Right ventricle myocardium superior (tissue), 1 donor: ENCODE measurements around the gene C19orf38. TPM values are rescaled to one million over a fixed set of nuclear protein-coding genes. Genes with fewer than 3 reads are reported as not detected.
"Not testable (repeated sequence)": the region's sequence is repeated elsewhere in the genome, so short reads cannot be mapped to it uniquely, and the experiment has no call there.

Source experiments
- ATAC-seq: fragments of 200-7000 bp; cut with Tn5 transposase; one replicate; pipeline ENCODE4 v1.9.1; 2020; ENCODE audit warnings: mild to moderate bottlenecking; ENCODE audit not compliant: poor library complexity
- DNase-seq: peaks from one replicate; pipeline ENCODE4 v3.0.0-alpha.2; 2020
- intact Hi-C: fragments of 100-400 bp; cut with DNase I; formaldehyde crosslinking; loops from one replicate; pipeline ENCODE4 v1.11.2; 2022
- total RNA-seq: library from RNA; stranded (reverse); fragmentation: NEBNext Ultra II Directional; extraction: Animal tissue kit (Norgen Biotek cat#: 25700); gene quantifications from one replicate; pipeline ENCODE4 v1.2.1, GENCODE V29; 2021
- donor health status: DM: no; HTN: yes; CAD: no; lungs with severe emphysema.

The C19orf38 gene
- total RNA-seq, 1 donor from 2014 or later = 0.59 TPM

DNA sequence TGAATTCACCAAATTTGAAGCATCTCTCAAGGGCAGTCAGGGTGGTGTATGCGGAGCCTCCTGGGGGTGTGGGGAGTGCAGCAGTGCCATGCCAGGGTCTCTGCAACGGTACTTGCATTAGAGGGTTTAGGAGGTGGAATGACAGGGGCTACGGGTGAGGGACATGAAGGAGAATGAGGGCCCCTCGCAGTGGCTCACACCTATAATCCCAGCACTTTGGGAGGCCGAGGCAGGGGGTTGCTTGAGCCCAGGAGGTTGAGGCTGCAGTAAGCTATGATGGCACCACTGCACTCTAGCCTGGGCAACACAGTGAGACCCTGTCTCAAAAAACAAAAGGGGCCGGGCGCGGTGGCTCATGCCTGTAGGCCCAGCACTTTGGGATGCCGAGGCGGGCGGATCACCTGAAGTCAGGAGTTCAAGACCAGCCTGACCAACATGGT, 21.7 kb downstream of the C19orf38 start:
- intact Hi-C loops = loop anchor here (5.0 kb wide), 1 partner anchor 213 kb away; no protein-coding TSS in a partner anchor
- DNase-seq = peak; percentile 57
- ATAC-seq = not testable (repeated sequence)

DNA sequence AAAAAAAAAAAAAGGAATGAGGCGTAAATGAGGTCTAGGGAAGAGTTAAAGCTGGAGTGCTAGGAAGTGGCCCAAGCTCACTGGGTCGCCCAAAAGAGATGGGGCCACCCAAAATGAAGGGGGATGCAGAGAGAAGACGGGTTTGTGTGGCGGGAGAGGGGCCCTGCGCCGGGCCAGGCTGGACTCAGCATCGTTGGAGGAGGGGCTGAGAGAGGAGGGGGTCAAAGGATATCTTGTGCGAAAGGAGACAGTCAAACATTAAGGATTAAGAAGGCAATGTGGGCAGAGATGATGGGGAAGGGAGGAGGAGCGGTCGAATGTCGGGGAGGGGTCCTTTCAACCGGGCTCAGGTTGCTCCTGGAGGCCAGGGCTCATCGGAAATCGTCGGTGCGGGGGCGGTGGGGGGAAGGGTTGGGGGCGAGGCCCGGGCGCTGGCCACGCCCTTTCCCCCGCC, 22.3 kb downstream of the C19orf38 start:
- intact Hi-C loops = no loop called here
- ATAC-seq (no peak), DNase-seq (peak; percentile 58)

DNA sequence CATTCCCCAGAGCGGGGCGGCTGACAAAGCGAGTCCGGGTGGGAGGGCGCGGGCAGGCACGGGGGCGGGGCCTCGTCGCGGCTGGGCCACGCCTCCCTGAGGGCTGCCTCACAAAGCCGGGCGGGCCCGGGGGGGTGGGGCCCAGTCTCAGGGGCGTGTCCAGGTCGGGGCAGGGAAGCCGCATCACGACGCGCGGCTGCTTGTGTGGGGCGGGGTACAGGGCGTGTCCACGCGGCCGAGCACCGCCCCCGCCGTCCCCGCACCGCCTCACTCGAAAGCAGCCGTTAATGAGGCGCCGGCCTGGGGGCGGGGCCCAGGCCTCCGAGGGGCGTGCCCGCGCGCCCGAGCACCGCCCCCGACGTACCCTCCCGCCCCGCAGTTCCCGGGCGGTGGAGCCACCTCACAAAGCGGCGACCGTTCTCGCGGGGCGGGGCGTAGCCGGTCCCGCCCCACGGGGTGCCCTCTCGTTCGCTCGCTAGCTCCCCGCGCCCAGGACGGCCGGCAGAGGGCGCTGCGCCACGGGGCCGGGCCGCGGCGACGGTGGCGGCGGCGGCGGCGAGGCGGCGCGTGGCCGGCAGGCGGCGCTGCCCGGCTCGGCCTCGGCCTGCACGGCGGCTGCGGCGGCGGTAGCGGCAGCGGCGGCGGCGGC, 22.9 kb downstream of the C19orf38 start, which contains the start of gene CARM1:
Gene CARM1, plus strand, starts transcription at position 599 of the 649 bp plus-strand sequence. CDS start 150 bp downstream, outside the sequence.
- peak; percentile 99 for DNase-seq
- ATAC-seq = peak; percentile 96
- intact Hi-C loops = no loop called here

DNA sequence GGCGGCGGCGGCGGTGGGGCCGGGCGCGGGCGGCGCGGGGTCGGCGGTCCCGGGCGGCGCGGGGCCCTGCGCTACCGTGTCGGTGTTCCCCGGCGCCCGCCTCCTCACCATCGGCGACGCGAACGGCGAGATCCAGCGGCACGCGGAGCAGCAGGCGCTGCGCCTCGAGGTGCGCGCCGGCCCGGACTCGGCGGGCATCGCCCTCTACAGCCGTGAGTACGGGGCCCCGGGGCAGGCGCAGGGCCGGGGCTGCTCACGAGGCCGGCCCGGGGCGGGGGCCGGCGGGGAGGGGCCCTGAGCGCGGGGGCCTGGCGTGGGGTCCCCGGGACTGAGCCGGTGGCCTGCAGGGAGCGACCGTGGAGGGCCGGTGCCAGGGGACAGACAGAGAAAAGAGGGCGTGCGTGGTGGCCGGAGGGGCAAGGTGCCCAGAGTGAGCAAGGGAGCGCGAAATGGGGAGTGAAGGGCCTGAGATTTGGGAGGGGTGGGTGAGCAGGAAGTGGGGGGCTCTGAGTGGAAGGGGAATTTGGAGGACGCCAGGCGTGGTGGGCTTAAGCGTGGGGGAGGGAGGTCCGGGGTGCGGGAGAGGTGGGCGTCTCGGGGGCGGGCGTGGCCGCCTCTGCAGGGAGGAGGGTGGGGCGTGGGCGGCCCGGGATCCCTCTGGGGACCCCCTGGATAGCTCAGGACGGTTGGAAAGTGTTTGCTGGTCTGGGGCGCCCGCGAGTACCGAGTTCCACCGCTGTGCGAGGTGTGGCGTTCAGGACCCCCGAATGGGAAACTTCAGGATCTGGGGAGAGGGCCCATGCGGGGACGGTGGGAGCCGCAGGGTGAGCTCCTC, 23.7 kb downstream of the C19orf38 start:
- no peak for ATAC-seq
- peak; percentile 71 for DNase-seq
- intact Hi-C loops = no loop called here

DNA sequence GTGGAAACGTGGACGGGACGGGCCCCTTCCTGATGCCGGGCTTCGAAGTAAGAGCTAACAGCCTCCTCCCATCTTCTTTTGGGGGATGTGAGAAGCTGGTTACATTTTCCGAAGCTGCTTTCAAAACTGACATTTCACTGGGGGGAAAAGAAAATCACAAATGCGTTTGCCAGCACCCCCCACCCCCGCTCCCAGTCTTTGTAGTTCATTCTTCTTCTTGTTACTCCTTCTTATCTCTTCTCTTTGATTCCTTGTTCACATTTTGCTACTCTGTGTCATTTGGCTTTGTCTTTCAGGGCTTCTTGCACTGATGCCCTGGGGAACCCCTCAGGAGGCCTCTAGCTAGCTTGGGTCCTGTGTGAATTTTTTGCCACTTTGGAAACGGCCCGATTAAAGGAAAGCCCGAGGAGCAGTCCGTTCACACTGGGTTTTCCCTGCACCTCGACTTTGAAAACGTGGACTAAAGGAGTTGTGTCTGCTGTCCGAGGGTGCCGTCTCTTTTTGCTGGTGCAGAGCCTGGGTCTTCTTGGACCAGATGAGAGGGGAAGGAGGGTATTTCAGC, 24.4 kb downstream of the C19orf38 start:
- intact Hi-C loops = no loop called here
- no peak for ATAC-seq
- no peak for DNase-seq

DNA sequence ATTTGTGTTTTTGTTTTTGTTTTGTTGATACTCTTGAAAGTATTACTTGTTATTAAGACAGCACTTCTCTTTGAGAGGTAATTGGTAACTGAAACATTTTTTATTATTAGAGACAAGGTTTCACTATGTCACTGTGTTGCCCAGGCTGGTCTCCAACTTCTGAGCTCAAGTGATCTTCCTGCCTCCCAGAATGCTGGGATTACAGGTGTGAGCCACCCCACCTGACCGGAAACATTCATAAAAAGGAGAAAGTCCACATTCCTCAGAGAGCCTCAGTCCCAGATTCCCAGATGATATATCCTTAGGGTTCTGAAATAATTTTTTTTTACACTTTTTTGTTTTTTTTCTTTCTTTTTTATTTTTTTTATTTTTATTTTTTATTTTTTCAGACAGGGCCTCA, 25.8 kb downstream of the C19orf38 start:
- intact Hi-C loops = no loop called here
- DNase-seq = no peak

DNA sequence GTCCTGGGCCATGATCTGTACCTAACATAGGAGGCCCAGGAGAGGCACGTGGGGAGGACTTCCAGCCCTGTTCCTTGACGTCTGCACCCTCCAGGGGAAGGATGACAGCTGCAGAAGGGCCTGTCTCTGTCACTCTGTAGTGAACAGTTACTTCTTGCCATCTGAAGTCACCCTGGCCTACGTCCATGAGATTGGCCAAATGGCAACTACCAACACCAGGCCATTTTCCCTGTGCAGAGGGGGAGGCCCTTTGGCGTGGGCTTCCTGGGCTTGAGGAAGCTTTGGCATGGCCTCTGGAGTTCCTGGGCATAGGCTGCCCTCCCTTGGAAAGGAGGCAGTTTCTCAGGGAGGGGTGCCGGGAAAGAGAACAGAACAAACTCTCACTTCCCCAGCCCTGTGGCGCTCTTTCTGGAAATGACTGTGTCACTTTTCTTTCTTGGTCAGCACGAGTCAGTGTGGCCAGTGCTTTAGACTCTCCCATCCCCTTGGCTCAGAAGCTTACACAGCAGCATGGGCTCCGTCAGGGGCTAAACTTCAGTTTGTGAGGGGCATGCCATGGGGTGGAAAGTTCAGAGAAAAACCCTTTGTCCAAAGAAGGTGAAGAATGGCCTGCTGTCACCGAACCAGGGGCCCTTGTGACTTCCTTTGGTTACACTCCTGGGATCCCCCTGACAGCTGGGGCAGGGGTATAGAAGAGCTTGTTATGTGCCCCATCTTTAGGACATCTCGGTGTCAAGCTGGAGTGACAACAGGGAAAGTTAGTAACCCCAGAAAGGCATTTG, 28.4 kb downstream of the C19orf38 start:
- DNase-seq (peak; percentile 61), ATAC-seq (peak; percentile 48)
- intact Hi-C loops = no loop called here

More for the DNA sequence above, 25.8 kb downstream of the C19orf38 start:
- ATAC-seq = no peak

DNA sequence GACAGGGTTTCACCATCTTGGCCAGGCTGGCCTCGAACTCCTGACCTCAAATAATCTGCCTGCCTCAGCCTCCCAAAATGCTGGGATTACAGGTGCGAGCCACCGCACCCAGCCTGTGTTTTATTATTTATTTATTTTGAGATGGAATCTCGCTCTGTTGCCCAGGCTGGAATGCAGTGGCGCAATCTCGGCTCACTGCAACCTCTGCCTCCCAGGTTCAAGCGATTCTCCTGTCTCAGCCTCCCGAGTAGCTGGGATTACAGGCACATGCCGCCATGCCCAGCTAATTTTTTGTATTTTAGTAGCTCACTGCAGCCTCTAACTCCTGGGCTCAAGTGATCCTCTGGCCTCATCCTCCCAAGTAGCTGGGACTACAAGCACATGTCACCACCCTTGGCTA, 29.4 kb downstream of the C19orf38 start:
- DNase-seq, ATAC-seq, intact Hi-C loops: not testable (repeated sequence)

DNA sequence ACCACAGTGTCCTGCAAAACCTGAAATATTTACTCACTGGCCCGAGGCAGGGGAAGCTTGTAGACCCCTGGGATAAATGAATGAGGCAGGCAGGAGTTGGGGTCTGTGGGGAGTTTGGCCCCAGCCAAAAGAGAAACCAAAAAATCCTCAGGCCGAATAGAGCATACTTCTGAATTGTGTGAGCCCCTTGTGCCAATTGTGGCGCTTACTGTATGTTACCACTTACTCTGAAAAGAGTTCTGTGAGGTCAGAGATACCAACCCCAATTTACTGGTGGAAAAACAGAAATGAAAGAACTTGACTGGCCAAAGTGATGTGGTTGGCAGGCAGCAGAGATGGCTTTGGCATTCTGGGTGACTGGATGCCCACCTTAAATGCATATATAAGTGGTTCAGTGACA, 30.0 kb downstream of the C19orf38 start:
- ATAC-seq = no peak
- no peak for DNase-seq
- intact Hi-C loops = no loop called here

DNA sequence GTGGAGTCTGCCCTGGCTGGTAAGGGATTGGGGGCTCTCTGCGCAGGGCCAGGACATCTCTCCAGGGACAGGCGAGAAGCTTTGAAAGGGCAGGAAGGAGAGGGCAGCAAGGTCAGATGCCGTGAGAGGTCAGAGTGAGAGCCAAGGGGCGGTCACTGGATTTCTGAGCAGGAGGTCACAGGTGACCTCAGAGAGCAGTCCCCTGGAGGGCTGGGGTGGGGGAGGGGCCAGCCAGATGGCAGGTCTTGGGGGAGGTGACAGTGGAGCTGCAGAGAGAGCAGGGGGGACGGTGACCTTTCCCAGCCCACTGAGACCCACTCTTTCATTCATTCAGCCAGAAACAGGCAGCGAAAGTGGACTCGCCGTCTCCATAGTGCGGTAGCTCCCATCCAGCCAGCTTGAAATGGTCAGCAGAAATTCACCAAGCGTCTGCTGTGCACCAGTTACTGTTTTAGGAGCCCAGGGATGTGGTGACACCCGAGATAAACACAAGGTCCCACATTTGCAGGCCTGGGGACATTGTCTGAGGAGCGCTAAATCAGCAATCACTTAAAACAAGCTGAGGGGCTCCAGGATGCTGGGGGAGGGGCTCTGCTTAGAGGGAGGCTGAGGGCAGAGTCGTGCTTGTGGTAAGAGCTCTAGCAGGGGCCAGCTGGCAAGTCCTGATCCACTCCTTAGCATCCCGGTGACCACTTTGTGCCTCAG, 33.3 kb downstream of the C19orf38 start:
- ATAC-seq (peak; percentile 18), DNase-seq (no peak)
- intact Hi-C loops = no loop called here

DNA sequence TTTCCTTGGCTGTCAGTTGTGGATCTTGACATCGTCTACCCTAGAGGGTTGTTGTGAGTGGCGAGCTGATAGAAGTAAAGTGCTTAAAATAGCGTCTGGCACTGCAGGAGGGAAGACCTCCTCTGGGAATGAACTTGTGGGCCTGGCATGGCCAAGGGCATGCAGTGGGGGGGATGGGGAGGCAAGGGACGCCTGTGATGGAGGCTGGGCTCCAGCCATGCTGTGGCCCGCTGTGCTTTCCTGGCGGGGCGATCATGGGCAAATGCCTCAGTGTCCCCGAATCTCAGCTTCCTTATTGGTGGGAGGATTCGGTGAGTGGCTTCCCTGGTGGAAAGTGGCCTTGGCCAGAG, 33.9 kb downstream of the C19orf38 start:
- peak; percentile 80 for ATAC-seq
- DNase-seq = peak; percentile 58
- intact Hi-C loops = no loop called here

DNA sequence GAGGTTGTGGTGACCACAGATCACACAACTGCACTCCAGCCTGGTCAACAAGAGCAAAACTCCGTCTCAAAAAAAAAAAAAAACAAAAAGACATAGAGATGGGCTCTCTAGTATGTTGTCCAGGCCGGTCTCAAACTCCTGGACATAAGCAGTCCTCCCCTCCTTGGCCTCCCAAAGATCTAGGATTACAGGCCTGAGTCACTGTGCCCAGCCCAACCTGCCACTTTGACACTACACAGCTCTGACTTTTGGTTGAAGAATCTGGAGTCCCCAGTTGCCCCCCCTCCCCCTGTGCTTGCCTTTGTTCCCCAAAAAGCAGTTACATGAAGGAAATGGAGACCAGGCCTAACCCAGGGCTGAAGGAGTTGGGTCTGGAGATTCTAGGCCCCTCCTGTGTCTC, 36.1 kb downstream of the C19orf38 start:
- intact Hi-C loops = no loop called here
- no peak for ATAC-seq
- DNase-seq = no peak

DNA sequence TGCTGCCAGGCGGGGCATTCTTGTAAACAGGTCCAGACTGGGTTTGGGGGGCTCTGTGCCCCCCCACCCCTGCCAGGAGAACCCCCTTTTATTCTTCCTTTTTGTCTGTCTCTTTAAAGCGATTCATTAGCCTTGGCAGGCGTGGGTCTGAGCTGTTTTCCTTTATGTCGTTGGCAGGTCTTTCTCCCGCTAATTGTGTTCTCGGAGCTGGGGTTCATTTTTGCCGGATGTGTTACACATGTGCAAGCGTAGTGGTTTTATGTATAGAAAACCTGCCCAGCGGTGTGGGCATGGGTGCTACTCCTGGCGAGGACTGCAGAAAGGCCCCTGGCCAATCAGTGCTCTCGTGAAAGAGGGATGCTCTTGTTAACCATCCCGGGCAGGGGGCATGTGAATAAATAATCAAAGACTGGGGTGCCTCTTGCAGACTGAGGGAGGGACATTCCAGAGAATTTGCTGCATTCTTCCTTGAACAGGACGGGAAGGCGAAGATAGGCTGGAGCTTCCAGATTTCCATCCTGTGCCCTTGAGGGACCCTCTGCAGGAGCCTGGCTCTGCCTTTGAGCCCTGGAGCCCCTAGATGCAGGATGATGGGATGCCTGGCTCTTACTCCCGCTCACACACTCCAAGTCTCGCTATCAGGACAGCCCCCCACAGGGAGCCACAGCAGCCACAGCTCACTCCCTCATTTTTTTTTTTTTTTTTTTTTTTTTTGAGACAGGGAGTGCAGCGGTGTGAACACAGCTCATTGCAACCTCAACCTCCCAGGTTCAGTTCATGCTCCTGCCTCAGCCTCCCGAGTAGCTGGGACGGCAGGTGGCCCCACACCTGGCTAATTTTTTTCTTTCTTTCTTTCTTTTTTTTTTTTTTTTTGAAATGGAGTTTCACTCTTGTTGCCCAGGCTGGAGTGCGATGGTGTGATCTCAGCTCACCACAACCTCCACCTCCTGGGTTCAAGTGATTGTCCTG, 37.3 kb downstream of the C19orf38 start:
- ATAC-seq (no peak), DNase-seq (no peak)
- intact Hi-C loops = no loop called here

DNA sequence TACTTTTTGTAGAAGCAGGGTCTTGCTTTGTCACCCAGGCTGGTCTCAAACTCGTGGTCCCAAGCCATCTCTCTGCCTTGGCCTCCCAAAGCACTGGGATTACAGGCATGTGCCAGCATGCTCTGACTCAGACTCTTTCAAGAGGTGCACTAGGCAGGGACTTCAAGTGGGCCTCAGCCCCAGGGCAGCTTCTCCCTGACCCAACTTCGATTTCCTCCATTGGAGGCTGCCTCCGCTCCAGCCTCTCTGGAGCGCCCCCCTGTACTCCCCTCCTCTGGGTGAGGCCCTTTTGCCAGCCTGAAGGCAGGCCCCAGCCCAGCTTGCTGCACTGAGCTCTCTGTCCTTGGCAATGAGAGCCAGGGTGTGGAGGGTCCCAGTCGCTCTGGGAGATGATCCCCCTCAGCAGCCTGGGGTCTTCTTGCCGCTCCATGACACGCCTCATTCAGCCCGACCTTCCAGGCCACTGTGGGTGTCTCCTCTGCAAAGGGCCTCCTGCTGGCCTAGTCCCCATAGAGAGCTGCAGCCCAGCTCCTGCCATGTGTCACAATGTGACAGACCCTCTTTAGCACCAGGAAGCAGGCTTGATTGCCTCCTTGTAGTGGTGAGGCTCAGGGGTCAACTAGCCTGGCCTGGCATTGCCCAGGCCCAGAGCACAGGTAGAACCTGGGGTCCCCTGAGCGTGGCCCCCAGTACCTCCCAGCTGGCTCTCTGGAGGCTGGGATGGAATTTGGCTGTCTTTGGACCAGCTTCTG, 39.6 kb downstream of the C19orf38 start:
- DNase-seq (no peak), ATAC-seq (no peak)
- intact Hi-C loops = no loop called here

DNA sequence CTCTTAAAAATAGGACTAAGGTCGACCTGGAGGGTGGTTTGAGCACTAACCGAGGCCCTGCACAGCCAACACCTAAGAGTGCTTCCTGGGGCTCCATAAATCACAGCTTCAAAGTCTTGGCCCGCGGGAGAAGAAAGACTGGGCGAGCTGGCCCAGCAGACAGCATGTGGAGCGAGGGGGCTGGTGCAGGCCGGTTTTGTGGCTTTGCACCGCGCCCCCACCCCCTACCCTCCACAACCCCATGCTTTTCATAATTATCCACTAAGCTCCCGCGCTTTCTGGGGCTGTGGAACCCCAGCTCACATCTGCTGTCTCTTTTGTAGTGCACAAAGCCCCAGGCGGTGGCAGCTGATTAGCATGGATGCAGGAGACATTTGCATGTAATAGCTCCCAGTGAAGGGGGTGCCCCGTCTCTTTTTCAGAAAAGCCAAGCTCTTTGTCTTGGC, 40.2 kb downstream of the C19orf38 start:
- ATAC-seq = no peak
- intact Hi-C loops = no loop called here
- DNase-seq = no peak

DNA sequence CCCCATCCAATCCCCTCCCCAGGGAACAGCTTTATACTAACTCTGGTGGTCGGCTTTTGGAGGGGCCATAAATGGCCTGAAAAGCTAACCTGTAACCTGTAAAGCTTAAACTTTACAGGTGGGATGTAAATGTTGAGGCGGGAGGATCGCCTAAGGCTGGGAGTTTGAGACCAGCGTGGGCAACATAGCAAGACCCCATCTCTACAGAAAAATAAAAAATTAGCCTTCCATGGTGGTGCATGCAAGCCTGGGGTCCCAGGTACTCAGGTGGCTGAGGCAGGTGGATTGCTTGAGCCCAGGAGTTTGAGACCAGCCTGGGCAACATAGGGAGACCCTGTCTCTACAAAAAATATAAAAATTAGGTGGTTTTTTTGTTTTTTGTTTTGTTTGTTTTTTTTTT, 41.7 kb downstream of the C19orf38 start:
- no peak for DNase-seq
- intact Hi-C loops = no loop called here
- ATAC-seq = no peak
